Vagina (tissue), 2 donors: ENCODE results near the gene SERPINA9. TPM values are rescaled to one million over a fixed set of nuclear protein-coding genes. Genes with fewer than 3 reads are reported as not detected.
"Not testable (repeated sequence)": the region's sequence is repeated elsewhere in the genome, so short reads cannot be mapped to it uniquely, and the experiment has no call there.

Experiments
- DNase-seq, 2 donors: peaks; one replicate each; pipeline ENCODE4 v3.0.0-alpha.2; 2017; ENCODE audit errors: extremely low spot score in 2 of 2
- H3K27ac ChIP-seq: fragments of 200-600 bp; sonication (generic); one replicate; pipeline ENCODE4 v1.5.1; 2019
- H3K27me3 ChIP-seq: fragments of 200-600 bp; sonication (generic); one replicate; pipeline ENCODE4 v1.5.1; 2019
- H3K36me3 ChIP-seq, 2 donors: fragments of 200-600 bp; sonication (generic); one replicate each; pipeline ENCODE4 v1.5.1; 2017 to 2019
- H3K4me1 ChIP-seq: fragments of 200-600 bp; sonication (generic); one replicate; pipeline ENCODE4 v1.5.1; 2019
- H3K4me3 ChIP-seq, 2 donors: fragments of 200-600 bp; sonication (generic); 1 replicate in 1 of 2; 2 replicates in 1 of 2; pipeline ENCODE4 v1.5.1; 2016 to 2019
- H3K9me3 ChIP-seq: fragments of 200-600 bp; sonication (generic); one replicate; pipeline ENCODE4 v1.5.1; 2019
- CTCF ChIP-seq, 3 experiments: fragments of 450-650 bp in 2 of 3; fragments of 200-600 bp in 1 of 3; sonication (generic) in 1 of 3; IDR thresholded peaks; one replicate each; pipeline ENCODE4 v1.5.1; 2017 to 2019; ENCODE audit warnings: antibody characterized with exemption in 3 of 3, mild to moderate bottlenecking in 2 of 3, moderate library complexity in 2 of 3
- POLR2A ChIP-seq, 2 donors: fragments of 450-650 bp; IDR thresholded peaks; one replicate each; pipeline ENCODE4 v1.6.1; 2017; ENCODE audit warnings: antibody characterized with exemption in 2 of 2, mild to moderate bottlenecking in 2 of 2, moderate library complexity in 2 of 2
- POLR2AphosphoS5 ChIP-seq, 2 donors: sonication (generic); formaldehyde crosslinking; IDR thresholded peaks; one replicate each; pipeline ENCODE4 v1.9.0; 2017; ENCODE audit warnings: antibody characterized with exemption in 2 of 2, mild to moderate bottlenecking in 2 of 2, low read depth in 1 of 2; ENCODE audit not compliant: insufficient read depth in 1 of 2
- intact Hi-C: fragments of 100-400 bp; cut with DNase I; formaldehyde crosslinking; loops from one replicate; pipeline ENCODE4 v1.15.1; 2023
- total RNA-seq: library from RNA; depleted of rRNA; stranded (reverse); fragments of >200 nt; gene quantifications from one replicate; pipeline ENCODE4 v1.2.3, GENCODE V29; 2016

The SERPINA9 gene
- total RNA-seq, 1 donor from 2014 or later = 2.0 TPM

GRCh38 chr14:94424371-94424770 lies 51.6 kb downstream of the SERPINA9 start:
- H3K4me3 ChIP-seq = no peak overlapping the region
- no peaks in the 10 kb centered on the region for H3K4me1 ChIP-seq
- H3K36me3 ChIP-seq = no peaks in the 10 kb centered on the region
- intact Hi-C loops = no loop called here
- H3K9me3 ChIP-seq = no peaks in the 10 kb centered on the region
- peak; percentile 47 to 67 for DNase-seq
- no peaks in the 10 kb centered on the region for H3K27me3 ChIP-seq
- H3K27ac ChIP-seq = no peak overlapping the region
- TF ChIP-seq POLR2AphosphoS5 (IDR thresholded peaks at IDR 0.05; ENCODE audit: insufficient read depth in 1 of 2, low read depth in 1 of 2) (no peak), POLR2A (IDR thresholded peaks at IDR 0.05) (no peak), CTCF (IDR thresholded peaks at IDR 0.05) (no peak)

- TF ChIP-seq CTCF (IDR thresholded peaks at IDR 0.05) = peak; percentile 32 to 37 (median 32)
- TF ChIP-seq POLR2AphosphoS5 (IDR thresholded peaks at IDR 0.05; ENCODE audit: insufficient read depth in 1 of 2, low read depth in 1 of 2) = no peak
- intact Hi-C loops = no loop called here
- no peaks in the 10 kb centered on the region for H3K36me3 ChIP-seq
- no peaks in the 10 kb centered on the region for H3K9me3 ChIP-seq
- peak in 1 of 2 donors; percentile 43 for DNase-seq
- no peaks in the 10 kb centered on the region for H3K4me1 ChIP-seq
- no peaks in the 10 kb centered on the region for H3K27me3 ChIP-seq
- H3K4me3 ChIP-seq = no peak overlapping the region
- no peak overlapping the region for H3K27ac ChIP-seq
Measured at GRCh38 chr14:94423453-94424056, 52.4 kb downstream of the SERPINA9 start.

DNA sequence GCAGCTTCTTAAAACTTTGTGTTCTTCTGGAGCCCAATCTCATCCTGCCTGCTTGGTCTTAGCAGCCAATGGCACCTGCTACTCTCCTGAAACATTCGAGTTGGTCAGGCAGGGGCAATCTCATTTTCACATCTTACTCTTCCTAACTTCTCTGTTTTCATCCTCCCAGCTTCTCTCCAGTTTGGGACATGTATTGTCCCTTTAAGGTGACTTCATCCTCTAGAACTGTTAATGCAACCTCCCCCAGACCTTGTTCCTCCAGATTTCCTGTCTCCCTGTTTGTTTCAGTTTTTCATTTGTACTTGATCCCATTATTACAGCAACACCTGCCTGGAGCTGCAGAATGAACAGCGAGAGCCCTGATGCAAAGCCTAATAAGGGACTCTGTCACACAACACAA lies 54.7 kb downstream of the SERPINA9 start:
- DNase-seq = peak; percentile 72 to 74
- intact Hi-C loops = no loop called here
- H3K9me3 ChIP-seq = no peaks in the 10 kb centered on the region
- no peak for TF ChIP-seq POLR2A (IDR thresholded peaks at IDR 0.05)
- no peak for TF ChIP-seq CTCF (IDR thresholded peaks at IDR 0.05)
- no peak for TF ChIP-seq POLR2AphosphoS5 (IDR thresholded peaks at IDR 0.05; ENCODE audit: insufficient read depth in 1 of 2, low read depth in 1 of 2)
- H3K4me3 ChIP-seq = no peak overlapping the region
- H3K27ac ChIP-seq = no peak overlapping the region
- no peaks in the 10 kb centered on the region for H3K36me3 ChIP-seq
- H3K4me1 ChIP-seq = no peaks in the 10 kb centered on the region
- no peaks in the 10 kb centered on the region for H3K27me3 ChIP-seq

DNA sequence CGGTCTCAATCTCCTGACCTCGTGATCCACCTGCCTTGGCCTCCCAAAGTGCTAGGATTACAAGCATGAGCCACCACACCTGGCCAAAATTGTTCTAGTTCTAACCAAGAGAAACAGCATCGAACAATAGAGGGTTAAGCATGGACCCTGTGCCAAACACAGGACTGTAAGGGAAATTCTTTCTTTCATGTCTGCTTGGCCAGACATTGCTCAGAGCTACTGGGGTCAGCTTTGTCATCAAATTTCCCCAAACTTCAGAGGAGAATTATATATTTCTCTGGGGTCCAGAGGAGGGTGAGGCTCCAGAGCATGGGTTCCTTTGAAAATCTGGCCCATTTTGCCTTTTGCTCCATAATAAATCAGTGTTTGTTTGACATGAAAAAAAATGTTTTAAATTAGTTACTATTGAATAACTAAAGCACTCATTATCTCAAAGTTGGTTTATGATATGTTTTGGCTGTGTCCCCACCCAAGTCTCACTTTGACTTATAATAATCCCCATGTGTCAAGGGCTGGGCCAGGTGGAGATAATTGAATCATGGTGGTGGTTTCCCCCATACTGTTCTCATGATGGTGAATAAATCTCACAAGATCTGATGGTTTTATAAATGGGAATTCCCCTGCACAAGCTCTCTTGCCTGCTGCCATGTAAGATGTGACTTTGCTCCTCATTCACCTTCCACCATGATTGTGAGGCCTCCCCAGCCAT lies 58.3 kb downstream of the SERPINA9 start:
- H3K36me3 ChIP-seq, H3K27me3 ChIP-seq, H3K9me3 ChIP-seq, H3K27ac ChIP-seq, H3K4me1 ChIP-seq, intact Hi-C loops, H3K4me3 ChIP-seq: not testable (repeated sequence)
- peak in 1 of 2 donors; percentile 7 for DNase-seq

Other genes starting within 250 kb of the SERPINA9 start
- not detected for gene SERPINA10, start 182.9 kb downstream of the SERPINA9 start, total RNA-seq
- gene SERPINA6, start 152.9 kb downstream of the SERPINA9 start, total RNA-seq = not detected
- gene SERPINA2, start 109.5 kb downstream of the SERPINA9 start, total RNA-seq = not detected
- gene SERPINA1, start 87.6 kb downstream of the SERPINA9 start, total RNA-seq = 6.1 TPM
- not detected for gene SERPINA11, start 23.4 kb downstream of the SERPINA9 start, total RNA-seq
- gene SERPINA12, start 33.3 kb upstream of the SERPINA9 start, total RNA-seq = 8.6 TPM
- gene SERPINA4, start 85.2 kb upstream of the SERPINA9 start, total RNA-seq = not detected
- gene SERPINA5, start 105.2 kb upstream of the SERPINA9 start, total RNA-seq = 3.7 TPM
- gene SERPINA3, start 136.2 kb upstream of the SERPINA9 start, total RNA-seq = 328 TPM